ENCODE results near the gene PIF1. TPM values are rescaled to one million over a fixed set of nuclear protein-coding genes. Genes with fewer than 3 reads are reported as not detected.
"Not testable (repeated sequence)": the region's sequence is repeated elsewhere in the genome, so short reads cannot be mapped to it uniquely, and the experiment has no call there.

PIF1 gene
- total RNA-seq, 4 donors from 2014 or later = 0.63 to 1.4 (median 1.0) TPM; not detected in 1

DNA sequence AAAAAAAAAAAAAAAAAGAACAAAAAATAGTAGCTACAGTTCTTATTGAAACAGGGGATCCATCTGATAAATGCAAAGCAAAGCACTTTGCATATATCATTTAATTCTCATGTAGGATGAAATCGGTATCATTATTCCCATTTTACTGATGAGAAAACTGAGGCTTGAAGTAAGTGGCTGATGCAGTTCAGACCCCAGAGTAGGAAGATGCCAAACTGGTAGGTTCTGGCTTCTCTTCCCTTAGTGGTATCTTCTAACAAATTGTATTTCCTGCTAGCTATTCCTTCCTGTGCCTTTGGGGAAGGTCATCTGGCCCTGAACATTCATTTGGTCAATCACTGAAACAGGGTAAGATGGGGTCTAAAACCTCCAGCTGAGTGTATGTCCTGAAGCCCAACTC is 21.9 kb downstream of the PIF1 start:
- no peak for DNase-seq (ENCODE audit: low spot score)
- no peak for TF ChIP-seq CTCF (IDR thresholded peaks at IDR 0.05)
- no peak for ATAC-seq (ENCODE audit: low FRiP score)

DNA sequence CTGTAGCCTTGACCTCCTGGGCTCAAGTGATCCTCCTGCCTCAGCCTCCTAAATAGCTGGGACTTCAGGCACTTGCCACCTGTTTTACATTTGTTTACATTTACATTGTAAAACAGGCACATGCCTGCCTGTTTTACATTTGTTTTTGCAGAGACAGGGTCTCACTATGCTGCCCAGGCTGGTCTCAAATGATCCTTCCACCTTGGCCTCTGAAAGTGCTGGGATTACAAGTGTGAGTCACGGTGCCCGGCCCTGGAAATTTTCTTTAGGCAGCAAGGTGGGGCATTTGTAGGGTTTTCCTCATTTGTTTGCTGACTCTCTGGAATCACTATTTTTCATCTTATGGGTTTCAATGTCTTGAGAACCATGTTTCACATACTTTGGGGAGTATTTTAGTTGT is 25.0 kb downstream of the PIF1 start:
- TF ChIP-seq CTCF (IDR thresholded peaks at IDR 0.05) = no peak
- DNase-seq (ENCODE audit: low spot score) (no peak), ATAC-seq (ENCODE audit: low FRiP score) (no peak)

- DNase-seq (ENCODE audit: low spot score); ATAC-seq (ENCODE audit: low FRiP score): not testable (repeated sequence)
Observed at GRCh38 chr15:64798905-64799304, 26.5 kb downstream of the PIF1 start.

- not testable (repeated sequence) for ATAC-seq (ENCODE audit: low FRiP score); DNase-seq (ENCODE audit: low spot score)
Observed at GRCh38 chr15:64795921-64796320, 29.5 kb downstream of the PIF1 start.

DNA sequence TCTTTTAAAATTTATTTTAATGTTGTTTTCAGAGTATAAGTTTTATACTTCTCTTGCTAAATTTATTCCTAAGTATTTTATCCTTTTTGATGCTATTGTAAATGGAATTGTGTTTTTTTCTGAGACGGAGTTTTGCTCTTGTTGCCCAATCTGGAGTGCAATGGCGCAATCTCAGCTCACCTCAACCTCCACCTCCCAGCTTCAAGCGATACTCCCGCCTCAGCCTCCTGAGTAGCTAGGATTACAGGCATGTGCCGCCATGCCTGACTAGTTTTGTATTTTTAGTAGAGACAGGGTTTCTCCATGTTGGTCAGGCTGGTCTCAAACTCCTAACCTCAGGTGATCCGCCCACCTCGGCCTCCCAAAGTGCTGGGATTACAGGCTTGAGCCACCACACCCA is 30.1 kb downstream of the PIF1 start:
- DNase-seq (ENCODE audit: low spot score); ATAC-seq (ENCODE audit: low FRiP score): not testable (repeated sequence)

GRCh38 chr15:64792282-64792681 is 33.2 kb downstream of the PIF1 start:
- DNase-seq (ENCODE audit: low spot score) (no peak), ATAC-seq (ENCODE audit: low FRiP score) (no peak)

GRCh38 chr15:64791401-64791800 is 34.0 kb downstream of the PIF1 start:
- no peak for DNase-seq (ENCODE audit: low spot score)
- ATAC-seq (ENCODE audit: low FRiP score) = no peak
- TF ChIP-seq CTCF (IDR thresholded peaks at IDR 0.05) = no peak

More at GRCh38 chr15:64792282-64792681, 33.2 kb downstream of the PIF1 start:
- no peak for TF ChIP-seq CTCF (IDR thresholded peaks at IDR 0.05)

GRCh38 chr15:64783796-64784195 is 41.7 kb downstream of the PIF1 start:
- ATAC-seq (ENCODE audit: low FRiP score) = no peak
- DNase-seq (ENCODE audit: low spot score) = no peak
- TF ChIP-seq CTCF (IDR thresholded peaks at IDR 0.05) = no peak

DNA sequence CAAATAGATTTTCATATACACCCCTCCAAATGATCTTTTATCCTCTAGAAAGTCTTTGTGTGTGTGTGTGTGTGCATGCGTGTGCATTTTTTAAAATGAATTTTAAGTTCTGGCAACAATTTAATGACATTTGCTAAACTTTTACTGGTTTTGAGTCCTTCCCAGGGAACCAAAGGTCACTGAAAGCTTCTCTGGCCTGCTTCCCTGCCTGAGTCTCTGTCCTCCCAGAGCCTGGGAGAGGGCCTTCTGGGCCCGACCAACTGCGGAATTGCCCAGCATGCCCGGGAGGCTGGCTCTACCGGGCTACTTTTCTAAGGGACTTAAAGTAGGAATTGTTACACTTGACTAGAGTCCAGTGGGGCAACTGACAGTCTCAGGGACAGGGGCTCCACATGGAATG is 42.7 kb downstream of the PIF1 start:
- no peak for TF ChIP-seq CTCF (IDR thresholded peaks at IDR 0.05)
- DNase-seq (ENCODE audit: low spot score) (no peak), ATAC-seq (ENCODE audit: low FRiP score) (no peak)

Measured in omental fat pad (tissue), 4 donors.